ENCODE measurements around the gene SLC9A8. TPM values are rescaled to one million over a fixed set of nuclear protein-coding genes. Genes with fewer than 3 reads are reported as not detected.
A peak's percentile ranks its signal among the peaks of the same experiment; 100 is the strongest.

SLC9A8 gene
- total RNA-seq, 2 experiments from 2014 or later, result 9.4 to 11.3 TPM

- Mint-ChIP-seq H3K27ac (no peak overlapping the region), H3K9me3 (no peaks in the 10 kb centered on the region), H3K27me3 (no peaks in the 10 kb centered on the region), H3K4me3 (no peak overlapping the region), H3K36me3 (ENCODE audit: low read depth) (peaks cover 6% of the 10 kb centered on the region), H3K4me1 (ENCODE audit: low read depth) (peaks cover 42% of the 10 kb centered on the region)
- no peak for DNase-seq
- ChIA-PET CTCF (interaction anchor here (0.6 kb wide), 1 partner anchor 670 kb away, joined by 3 read pairs; no protein-coding TSS in a partner anchor), POLR2A (no interaction called here)
- no peak for ATAC-seq
- TF ChIP-seq, protein P1, sequence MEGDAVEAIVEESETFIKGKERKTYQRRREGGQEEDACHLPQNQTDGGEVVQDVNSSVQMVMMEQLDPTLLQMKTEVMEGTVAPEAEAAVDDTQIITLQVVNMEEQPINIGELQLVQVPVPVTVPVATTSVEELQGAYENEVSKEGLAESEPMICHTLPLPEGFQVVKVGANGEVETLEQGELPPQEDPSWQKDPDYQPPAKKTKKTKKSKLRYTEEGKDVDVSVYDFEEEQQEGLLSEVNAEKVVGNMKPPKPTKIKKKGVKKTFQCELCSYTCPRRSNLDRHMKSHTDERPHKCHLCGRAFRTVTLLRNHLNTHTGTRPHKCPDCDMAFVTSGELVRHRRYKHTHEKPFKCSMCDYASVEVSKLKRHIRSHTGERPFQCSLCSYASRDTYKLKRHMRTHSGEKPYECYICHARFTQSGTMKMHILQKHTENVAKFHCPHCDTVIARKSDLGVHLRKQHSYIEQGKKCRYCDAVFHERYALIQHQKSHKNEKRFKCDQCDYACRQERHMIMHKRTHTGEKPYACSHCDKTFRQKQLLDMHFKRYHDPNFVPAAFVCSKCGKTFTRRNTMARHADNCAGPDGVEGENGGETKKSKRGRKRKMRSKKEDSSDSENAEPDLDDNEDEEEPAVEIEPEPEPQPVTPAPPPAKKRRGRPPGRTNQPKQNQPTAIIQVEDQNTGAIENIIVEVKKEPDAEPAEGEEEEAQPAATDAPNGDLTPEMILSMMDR (IDR thresholded peaks at IDR 0.05), result no peak
- intact Hi-C loops (cut with micrococcal nuclease), result no loop called here
Observed at GRCh38 chr20:49808753-49809152, 3.9 kb upstream of the SLC9A8 start.

DNA sequence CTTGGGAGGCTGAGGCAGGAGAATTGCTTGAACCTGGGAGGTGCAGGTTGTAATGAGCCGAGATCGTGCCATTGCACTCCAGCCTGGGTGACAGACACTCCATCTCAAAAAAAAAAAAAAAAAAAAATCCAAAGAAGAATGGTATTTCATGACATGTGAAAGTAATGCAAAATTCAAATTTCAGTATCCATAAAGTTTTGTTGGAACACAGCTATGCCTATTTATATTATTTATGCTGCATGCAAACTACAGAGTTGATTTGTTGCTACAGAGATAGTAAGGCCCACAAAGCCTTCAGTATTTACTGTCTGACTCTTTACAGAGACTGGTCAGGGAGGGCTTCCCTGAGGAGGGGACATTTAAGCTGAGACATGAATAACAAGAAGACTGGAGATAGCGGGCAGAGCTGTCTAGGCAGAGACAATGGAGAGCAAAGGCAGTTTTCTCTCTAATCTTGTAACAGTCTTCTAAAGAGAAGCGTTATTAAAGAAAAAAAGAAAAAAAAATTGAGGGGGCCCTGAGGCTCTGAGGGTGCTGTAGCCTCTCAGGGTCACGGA lies 2.7 kb upstream of the SLC9A8 start:
- ChIA-PET CTCF (interaction anchor here (1.3 to 1.7 kb wide), 2 partner anchors 8 to 113 kb away, joined by 3 read pairs; no protein-coding TSS in a partner anchor), POLR2A (no interaction called here)
- DNase-seq (no peak), ATAC-seq (no peak)
- intact Hi-C loops (cut with micrococcal nuclease), result loop anchor here (10.0 kb wide), 1 partner anchor 95 kb away; the partner anchor contains the start of gene B4GALT5
- Mint-ChIP-seq H3K27me3 (no peaks in the 10 kb centered on the region), H3K4me3 (no peak overlapping the region), H3K9me3 (no peaks in the 10 kb centered on the region), H3K36me3 (ENCODE audit: low read depth) (peaks cover 8% of the 10 kb centered on the region), H3K27ac (no peak overlapping the region), H3K4me1 (ENCODE audit: low read depth) (peaks cover 48% of the 10 kb centered on the region)
- TF ChIP-seq, protein P1 (IDR thresholded peaks at IDR 0.05), result no peak

GRCh38 chr20:49810491-49811190 lies 2.0 kb upstream of the SLC9A8 start:
- ATAC-seq, result no peak
- no peak overlapping the region for H3K4me3 Mint-ChIP-seq
- H3K36me3 Mint-ChIP-seq (ENCODE audit: low read depth), result peaks cover 15% of the 10 kb centered on the region
- H3K27ac Mint-ChIP-seq, result no peak overlapping the region
- peaks cover 46% of the 10 kb centered on the region for H3K4me1 Mint-ChIP-seq (ENCODE audit: low read depth)
- POLR2A ChIA-PET, result interaction anchor here (3.1 kb wide), 1 partner anchor 34 kb away, joined by 14 read pairs; no protein-coding TSS in a partner anchor
- TF ChIP-seq, protein P1 (IDR thresholded peaks at IDR 0.05), result no peak
- no peaks in the 10 kb centered on the region for H3K27me3 Mint-ChIP-seq
- no peaks in the 10 kb centered on the region for H3K9me3 Mint-ChIP-seq
- DNase-seq, result no peak
- intact Hi-C loops (cut with micrococcal nuclease), result loop anchor here (10.0 kb wide), 1 partner anchor 96 kb away; the partner anchor contains the start of gene B4GALT5
- CTCF ChIA-PET, result interaction anchor here (1.3 to 1.7 kb wide), 2 partner anchors 9 to 113 kb away, joined by 3 read pairs; no protein-coding TSS in a partner anchor

DNA sequence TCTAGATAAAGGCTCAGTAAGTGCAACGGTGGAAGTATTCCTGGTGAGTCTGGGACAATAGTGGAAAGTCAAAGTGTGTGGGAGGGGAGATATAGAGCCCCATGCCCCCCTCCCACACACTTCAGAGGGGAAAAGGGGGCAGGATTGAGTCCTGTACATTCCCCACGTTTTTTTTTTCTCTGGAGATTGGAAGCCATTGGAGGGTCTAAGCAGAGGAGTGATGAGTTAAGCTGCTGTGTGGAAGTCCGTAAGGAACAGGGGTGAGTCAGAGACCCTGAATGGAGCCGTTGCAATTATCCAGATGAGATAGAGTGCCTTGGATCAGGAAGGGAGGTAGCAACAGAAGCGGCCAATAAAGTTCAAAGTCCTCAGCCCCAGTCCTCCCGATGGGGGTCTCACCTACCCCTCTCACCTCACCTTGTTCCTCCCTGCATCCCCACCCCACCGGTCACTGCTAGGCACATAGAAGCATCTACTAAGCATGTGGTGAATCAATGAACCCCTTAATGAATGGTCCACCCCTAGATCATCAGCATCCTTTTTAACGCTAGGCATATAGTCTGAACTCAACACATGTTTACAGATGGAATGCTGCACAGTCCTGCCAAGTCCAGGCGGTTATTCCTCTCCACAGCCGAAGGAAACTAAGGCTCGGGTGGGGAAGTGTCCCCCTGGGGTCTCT lies 662 bp upstream of the SLC9A8 start:
- ATAC-seq, result peak; percentile 10
- CTCF ChIA-PET, result interaction anchor here (2.1 kb wide), 1 partner anchor 34 kb away, joined by 10 read pairs; no protein-coding TSS in a partner anchor

More for the DNA sequence above, 662 bp upstream of the SLC9A8 start:
- Mint-ChIP-seq H3K27ac (peak overlapping the region; percentile 89), H3K9me3 (no peaks in the 10 kb centered on the region), H3K4me3 (peak overlapping the region; percentile 97), H3K36me3 (ENCODE audit: low read depth) (peaks cover 23% of the 10 kb centered on the region), H3K4me1 (ENCODE audit: low read depth) (peaks cover 42% of the 10 kb centered on the region), H3K27me3 (no peaks in the 10 kb centered on the region)
- TF ChIP-seq, protein P1 (IDR thresholded peaks at IDR 0.05), result no peak
- POLR2A ChIA-PET, result interaction anchor here (1.2 to 3.1 kb wide), 5 partner anchors 10 to 217 kb away, joined by 5 to 14 read pairs (median 8); no protein-coding TSS in a partner anchor
- intact Hi-C loops (cut with micrococcal nuclease), result loop anchor here (10.0 kb wide), 1 partner anchor 97 kb away; the partner anchor contains the start of gene B4GALT5
- no peak for DNase-seq

Data from activated CD8-positive, alpha-beta T cell treated with anti-CD3 and anti-CD28 coated beads for 36 hours (primary cell).